HG03135 (cell line): ENCODE data around the gene DNER.

Experiments used
- ATAC-seq: cut with Tn5 transposase; IDR thresholded peaks from one replicate; pipeline ENCODE4 v1.9.1; 2021; ENCODE audit warnings: mild to moderate bottlenecking, moderate library complexity; ENCODE audit not compliant: unreplicated experiment

DNER gene

DNA sequence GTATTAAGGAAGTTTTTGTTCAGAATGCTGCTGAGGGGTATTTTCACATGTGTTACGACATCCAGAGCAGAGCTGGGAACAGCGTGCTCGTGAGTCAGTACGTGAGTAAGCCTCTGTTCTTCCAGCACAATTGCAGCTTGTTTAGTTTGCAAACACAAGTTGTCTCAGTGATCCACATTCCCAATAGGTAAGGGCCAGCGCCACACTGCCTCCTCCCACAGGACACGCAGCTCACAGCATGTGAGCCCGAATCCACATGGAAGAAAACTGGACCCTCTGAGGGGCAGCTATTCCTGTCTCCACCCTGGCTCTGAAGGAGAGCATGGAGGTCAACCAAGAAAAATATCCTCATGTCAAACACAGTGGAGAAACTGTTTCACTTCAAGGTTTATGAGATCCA, 269.3 kb downstream of the DNER start:
- no peak for ATAC-seq

DNA sequence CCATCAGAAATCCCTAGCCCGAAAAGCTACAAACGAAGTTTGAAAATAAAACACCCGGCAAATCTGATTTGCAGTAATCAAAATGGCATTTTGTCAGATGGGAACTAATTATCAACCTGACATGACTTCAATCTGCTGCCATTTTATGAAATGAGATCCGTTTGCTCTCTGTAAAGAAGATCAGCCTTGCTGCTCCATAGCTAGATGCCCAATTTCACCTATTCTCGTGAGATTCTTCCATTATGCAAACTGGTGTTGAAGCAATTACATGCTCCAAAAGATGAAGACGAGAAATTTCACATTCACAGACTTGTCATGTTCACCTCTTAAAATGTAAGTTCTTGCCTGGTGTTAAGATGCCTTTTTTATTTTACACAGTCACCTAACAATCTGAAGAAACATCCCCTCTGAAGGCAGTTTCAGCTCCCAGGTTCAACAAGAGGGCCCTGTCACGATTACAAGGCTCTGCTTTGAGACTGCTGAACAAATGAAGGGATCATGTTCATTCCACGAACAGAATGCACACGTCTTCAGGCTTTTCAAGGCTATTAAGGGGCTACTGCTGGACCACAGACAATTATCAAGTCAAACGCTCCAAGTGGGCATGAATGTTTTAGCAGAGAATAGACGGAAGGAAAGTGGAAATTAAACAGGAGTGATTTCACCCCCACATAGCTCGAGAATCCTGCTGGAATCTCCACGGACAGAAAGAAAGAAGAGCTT, 270.6 kb downstream of the DNER start:
- no peak for ATAC-seq

GRCh38 chr2:229443141-229443540, 271.2 kb downstream of the DNER start:
- ATAC-seq: no peak

DNA sequence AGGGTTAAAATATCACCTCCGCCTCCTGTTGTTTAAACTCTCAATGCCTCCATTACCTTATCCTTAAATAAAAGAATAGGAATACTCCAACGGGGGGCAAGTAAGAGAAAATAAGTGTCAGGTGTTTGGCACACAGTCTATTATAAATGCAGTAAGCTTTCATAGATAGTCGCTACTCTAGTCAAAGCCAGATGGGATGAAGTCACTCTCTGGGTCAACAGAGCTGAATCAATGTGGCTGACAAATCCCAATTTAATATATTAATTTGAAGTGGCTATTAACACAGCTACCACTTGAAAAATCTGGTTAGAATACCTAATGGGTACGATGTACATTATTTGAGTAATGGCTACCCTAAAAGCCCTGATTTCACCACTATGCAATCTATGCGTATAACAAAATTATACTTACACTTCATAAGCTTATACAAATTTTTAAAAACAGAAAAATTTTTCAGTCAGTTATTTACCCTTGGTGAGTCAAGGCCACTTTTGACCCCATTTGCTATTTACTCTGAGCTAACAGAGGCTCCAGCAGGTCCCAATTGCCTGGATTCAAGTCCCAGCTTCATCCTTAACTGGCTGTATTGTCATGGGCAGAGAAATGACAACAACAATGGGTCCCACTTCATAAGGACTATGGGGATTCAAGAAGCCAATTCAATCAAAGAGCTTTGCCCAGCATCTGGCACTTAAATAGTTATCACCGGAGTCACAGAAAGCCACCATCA, 275.8 kb downstream of the DNER start:
- no peak for ATAC-seq

- no peak for ATAC-seq
Measured at GRCh38 chr2:229437467-229437866, 276.9 kb downstream of the DNER start.

- no peak for ATAC-seq
Measured at GRCh38 chr2:229434187-229434586, 280.2 kb downstream of the DNER start.

DNA sequence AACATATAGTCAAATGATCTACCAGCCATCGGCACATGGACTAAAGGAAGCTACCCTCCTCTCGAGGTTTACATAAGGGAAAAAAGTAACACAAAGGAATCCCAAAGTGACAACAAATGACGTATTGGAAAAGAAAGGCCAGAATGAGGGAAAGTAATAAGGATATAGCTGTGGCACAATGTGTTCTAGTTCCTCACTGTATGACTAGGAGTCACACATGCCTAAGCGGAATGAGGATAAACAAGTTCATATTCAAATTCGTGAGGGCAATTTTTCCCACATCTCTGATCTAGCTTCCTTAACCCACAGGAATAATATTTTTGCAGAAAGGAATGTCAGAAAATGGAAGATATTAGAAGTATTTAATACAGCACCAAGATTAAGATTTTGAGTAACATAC, 281.0 kb downstream of the DNER start:
- ATAC-seq: no peak

- ATAC-seq: no peak
Measured at GRCh38 chr2:229431327-229431954, 282.9 kb downstream of the DNER start.

- no peak for ATAC-seq
Measured at GRCh38 chr2:229429589-229429988, 284.8 kb downstream of the DNER start.

- no peak for ATAC-seq
Measured at GRCh38 chr2:229426464-229426863, 287.9 kb downstream of the DNER start.

DNA sequence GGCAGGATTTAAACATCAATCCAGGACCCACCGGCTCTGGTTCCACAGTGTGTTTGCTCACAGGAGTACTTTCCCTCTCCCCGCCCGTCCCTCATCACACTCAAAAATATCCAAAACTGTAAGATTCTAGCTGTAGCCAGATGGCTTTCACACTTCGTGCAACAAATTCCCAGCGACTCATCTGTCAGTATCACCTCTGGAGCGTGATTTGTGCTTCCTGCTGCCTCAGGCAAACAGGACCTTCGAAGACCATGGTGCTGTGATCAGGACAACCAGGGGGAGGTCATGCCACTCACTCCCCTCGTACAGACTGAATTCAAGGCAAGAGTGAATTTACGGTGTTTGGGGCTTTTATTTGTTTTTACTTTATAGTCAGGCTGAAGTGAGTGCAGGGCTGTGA, 288.8 kb downstream of the DNER start:
- no peak for ATAC-seq

- ATAC-seq: no peak
Measured at GRCh38 chr2:229422063-229422462, 292.3 kb downstream of the DNER start.

GRCh38 chr2:229419158-229419557, 295.2 kb downstream of the DNER start:
- ATAC-seq: no peak

DNA sequence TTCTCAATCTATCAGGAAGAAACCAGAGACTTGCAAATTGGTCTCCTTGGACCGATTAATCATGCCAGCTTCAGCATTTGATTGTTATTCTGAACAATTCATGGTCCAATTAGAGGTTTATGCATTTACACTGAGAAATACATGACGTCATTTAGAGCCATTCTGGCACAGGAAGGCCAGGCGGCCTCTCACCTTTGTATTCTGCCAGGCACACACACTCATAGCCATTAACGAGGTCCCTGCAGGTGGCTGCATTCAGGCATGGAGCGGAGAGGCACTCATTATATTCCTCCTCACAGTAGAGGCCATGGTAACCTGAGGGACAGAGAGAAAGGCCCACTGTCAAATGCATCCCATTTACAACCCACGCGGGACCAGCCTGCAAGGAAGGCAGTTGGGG, 296.4 kb downstream of the DNER start:
- ATAC-seq: no peak

DNA sequence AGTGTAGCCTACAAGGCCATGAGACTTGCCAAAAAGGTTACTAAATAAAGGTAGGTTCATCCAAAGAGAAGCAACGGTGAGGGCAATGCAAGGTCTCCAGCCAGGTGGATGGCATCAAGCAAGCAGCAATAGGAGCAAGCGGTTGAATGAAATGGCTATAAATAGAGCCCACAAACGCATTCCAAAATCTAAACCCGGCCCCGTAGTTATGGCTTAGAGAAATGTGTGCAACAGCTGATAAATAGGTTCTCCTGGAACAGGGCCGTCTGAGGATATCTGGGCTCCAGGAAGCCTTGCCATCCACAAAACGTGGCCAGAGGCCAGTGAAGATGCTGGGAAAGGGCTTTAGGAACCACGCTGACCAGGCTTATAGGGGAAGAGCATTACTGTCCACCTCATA, 297.2 kb downstream of the DNER start:
- ATAC-seq: no peak

DNA sequence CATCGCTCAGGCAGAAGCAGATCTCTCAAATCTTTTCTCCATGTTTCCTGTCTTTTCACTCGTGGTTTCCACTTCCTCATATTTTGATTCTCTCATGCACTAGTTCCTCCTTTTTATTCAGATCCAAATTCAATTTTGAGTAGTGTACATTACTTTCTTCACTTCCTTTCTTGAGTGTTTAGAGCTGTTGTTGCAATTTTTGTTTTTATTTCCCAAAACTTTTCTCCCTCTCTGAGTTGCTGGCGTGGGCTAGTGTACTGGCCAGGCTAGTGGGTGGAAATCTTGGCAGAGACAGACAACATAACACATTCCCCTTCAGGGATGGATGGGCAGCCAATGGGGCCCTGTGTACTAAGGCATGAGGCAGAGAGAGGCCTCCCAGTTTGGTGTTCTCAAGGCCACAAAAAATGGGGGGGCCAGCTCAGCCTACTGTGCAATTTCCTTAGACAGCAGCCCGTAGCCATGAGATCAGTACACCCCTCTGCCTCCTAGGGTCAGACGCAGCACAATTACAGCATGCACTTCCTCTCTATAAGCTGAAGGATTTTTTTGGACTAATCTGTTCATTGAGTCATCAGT, 298.1 kb downstream of the DNER start:
- ATAC-seq: no peak

- ATAC-seq: no peak
Measured at GRCh38 chr2:229414631-229415030, 299.7 kb downstream of the DNER start.

GRCh38 chr2:229412686-229413085, 301.7 kb downstream of the DNER start:
- ATAC-seq: no peak

DNA sequence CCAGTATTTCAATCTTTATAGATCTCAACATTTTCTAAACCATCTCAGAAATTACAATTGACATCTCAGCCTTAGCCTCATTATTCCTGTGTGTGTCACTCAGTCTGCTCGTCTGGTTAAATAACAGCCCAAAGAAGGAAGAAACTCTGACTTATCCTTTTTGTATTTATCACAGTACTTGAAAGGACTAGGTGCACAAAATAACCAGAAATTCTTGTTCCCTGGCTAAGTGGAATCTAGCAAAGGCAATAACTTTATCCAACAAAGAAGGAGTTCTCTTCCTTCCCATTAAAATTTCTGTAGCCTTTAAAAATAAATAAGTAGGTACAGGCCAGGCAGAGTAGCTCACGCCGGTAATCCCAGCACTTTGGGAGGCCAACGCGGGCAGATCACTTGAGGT, 303.4 kb downstream of the DNER start:
- no peak for ATAC-seq

DNA sequence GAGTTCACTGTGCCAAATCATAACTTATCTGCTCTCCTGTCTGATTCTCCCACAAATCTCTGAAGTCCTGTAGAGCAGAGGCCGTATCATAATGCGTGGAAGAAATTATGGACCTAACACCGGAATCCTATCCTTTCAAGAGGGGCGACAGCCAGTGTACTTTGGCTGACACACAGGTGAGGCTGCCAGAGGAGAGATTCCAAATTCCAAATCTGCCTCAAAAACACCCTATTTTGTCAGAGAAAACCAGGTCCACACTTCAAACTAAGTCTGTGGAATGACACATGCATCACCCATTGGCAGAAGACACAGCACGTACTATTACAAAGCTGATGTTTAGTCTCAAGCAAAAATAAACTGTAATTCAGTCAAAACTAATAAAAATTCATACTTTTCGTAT, 304.1 kb downstream of the DNER start:
- ATAC-seq: no peak

DNA sequence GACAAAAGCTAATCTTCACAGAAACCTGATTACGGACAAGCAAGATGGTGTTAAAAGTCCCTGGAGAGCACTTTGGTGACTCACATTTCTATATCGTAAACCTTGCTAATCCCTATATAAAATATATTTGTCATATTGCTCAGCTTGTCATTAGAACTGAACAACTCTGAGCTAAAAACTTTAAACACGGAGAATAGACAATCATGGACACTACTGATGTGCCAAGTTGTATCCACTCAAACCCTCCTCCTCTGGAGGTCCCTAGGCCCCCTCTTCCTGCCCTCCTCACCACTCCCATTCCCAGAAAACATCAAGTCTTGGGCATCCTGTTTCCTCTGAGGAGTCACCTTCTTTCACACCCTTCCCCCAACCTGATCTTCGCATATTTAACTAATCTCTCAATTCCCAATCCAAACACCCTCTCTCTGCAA, 304.6 kb downstream of the DNER start:
- no peak for ATAC-seq

DNA sequence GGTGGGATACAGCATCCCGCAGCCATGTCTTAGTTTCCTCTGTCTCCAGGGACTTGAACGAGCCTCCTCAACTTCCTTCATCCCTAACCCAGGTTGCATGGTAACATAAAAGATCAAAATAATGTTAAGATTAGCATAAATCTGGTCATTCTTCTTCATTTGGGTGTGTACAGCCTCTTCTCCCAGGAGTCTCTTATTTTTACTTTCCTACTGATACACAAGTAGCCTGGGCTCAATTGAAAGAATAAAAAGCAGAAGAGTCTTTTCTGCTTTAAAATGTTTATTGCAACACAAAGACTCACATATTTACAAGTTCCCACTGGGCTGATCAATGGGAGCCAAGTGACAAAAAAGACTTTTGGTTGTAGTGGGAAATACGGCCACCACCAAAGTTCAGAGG, 305.4 kb downstream of the DNER start:
- no peak for ATAC-seq
